Measurements from ENCODE around the gene TCEA3.
"Not testable (repeated sequence)": the region's sequence is repeated elsewhere in the genome, so short reads cannot be mapped to it uniquely, and the experiment has no call there.

The TCEA3 gene

GRCh38 chr1:23392125-23392855 lies 32.3 kb downstream of the TCEA3 start:
- DNase-seq (ENCODE audit: low spot score): no peak

- no peak for DNase-seq (ENCODE audit: low spot score)
Measured at GRCh38 chr1:23389837-23390321, 34.7 kb downstream of the TCEA3 start.

- no peak for DNase-seq (ENCODE audit: low spot score)
Measured at GRCh38 chr1:23387494-23387893, 37.1 kb downstream of the TCEA3 start.

GRCh38 chr1:23385119-23385621 lies 39.4 kb downstream of the TCEA3 start:
- peak; percentile 22 for DNase-seq (ENCODE audit: low spot score)

- peak; percentile 56 for DNase-seq (ENCODE audit: low spot score)
Measured at GRCh38 chr1:23384312-23385058, 40.1 kb downstream of the TCEA3 start.

GRCh38 chr1:23383577-23384311 lies 40.8 kb downstream of the TCEA3 start:
- DNase-seq (ENCODE audit: low spot score): peak; percentile 13

- no peak for DNase-seq (ENCODE audit: low spot score)
Measured at GRCh38 chr1:23381233-23381885, 43.2 kb downstream of the TCEA3 start.

- no peak for DNase-seq (ENCODE audit: low spot score)
Measured at GRCh38 chr1:23380719-23381118, 43.8 kb downstream of the TCEA3 start.

GRCh38 chr1:23380236-23380635 lies 44.3 kb downstream of the TCEA3 start:
- DNase-seq (ENCODE audit: low spot score): not testable (repeated sequence)

- DNase-seq (ENCODE audit: low spot score): peak; percentile 60
Measured at GRCh38 chr1:23376890-23377811, 47.4 kb downstream of the TCEA3 start.

- not testable (repeated sequence) for DNase-seq (ENCODE audit: low spot score)
Measured at GRCh38 chr1:23374079-23374735, 50.3 kb downstream of the TCEA3 start.

- DNase-seq (ENCODE audit: low spot score): no peak
Measured at GRCh38 chr1:23371987-23372880, 52.3 kb downstream of the TCEA3 start.

- DNase-seq (ENCODE audit: low spot score): no peak
Measured at GRCh38 chr1:23370709-23371584, 53.6 kb downstream of the TCEA3 start.

GRCh38 chr1:23370330-23370708 lies 54.2 kb downstream of the TCEA3 start:
- peak; percentile 32 for DNase-seq (ENCODE audit: low spot score)

- DNase-seq (ENCODE audit: low spot score): peak; percentile 61
Measured at GRCh38 chr1:23369335-23370013, 55.1 kb downstream of the TCEA3 start, which contains the start of gene ZNF436. Gene ZNF436, minus strand, starts transcription at chr1:23369836. Its CDS starts 1,831 bp downstream, at chr1:23368005.

- peak; percentile 90 for DNase-seq (ENCODE audit: low spot score)
Measured at GRCh38 chr1:23368562-23369334, 55.8 kb downstream of the TCEA3 start.
